GM23338 (cell line): ENCODE measurements around the gene TSPAN5. TPM values are rescaled to one million over a fixed set of nuclear protein-coding genes. Genes with fewer than 3 reads are reported as not detected.

Experiments
- ATAC-seq: fragments of 200-7000 bp; cut with Tn5 transposase; 3 replicates; pipeline ENCODE4 v1.9.1; 2020
- DNase-seq: peaks from one replicate; pipeline ENCODE4 v3.0.0-alpha.2; 2015; ENCODE audit warnings: low spot score
- H2AFZ ChIP-seq: fragments of 200-600 bp; sonication (generic); 2 replicates; pipeline ENCODE4 v1.8.0; 2016; ENCODE audit warnings: antibody characterized with exemption, mild to moderate bottlenecking, moderate library complexity
- H3F3A ChIP-seq: fragments of 200-600 bp; sonication (generic); replicated peaks from 2 replicates; pipeline ENCODE4 v1.8.0; 2017; ENCODE audit warnings: antibody characterized with exemption, mixed run types, low read depth
- H3K27ac ChIP-seq: fragments of 200-600 bp; sonication (generic); 2 replicates; pipeline ENCODE4 v1.6.1; 2016; ENCODE audit warnings: low read depth
- H3K27me3 ChIP-seq: fragments of 200-600 bp; sonication (generic); 2 replicates; pipeline ENCODE4 v1.8.0; 2016; ENCODE audit warnings: mild to moderate bottlenecking, mixed run types, moderate library complexity; ENCODE audit not compliant: insufficient read depth
- H3K36me3 ChIP-seq: fragments of 200-600 bp; sonication (generic); 2 replicates; pipeline ENCODE4 v1.8.0; 2016; ENCODE audit warnings: mild to moderate bottlenecking; ENCODE audit not compliant: insufficient read depth
- H3K4me1 ChIP-seq: fragments of 200-600 bp; sonication (generic); 2 replicates; pipeline ENCODE4 v1.8.0; 2016; ENCODE audit warnings: mild to moderate bottlenecking, moderate library complexity; ENCODE audit not compliant: insufficient read depth
- H3K4me2 ChIP-seq: fragments of 200-600 bp; sonication (generic); 2 replicates; pipeline ENCODE4 v1.7.1; 2017; ENCODE audit warnings: mixed run types
- H3K4me3 ChIP-seq: fragments of 200-600 bp; sonication (generic); 2 replicates; pipeline ENCODE4 v1.6.1; 2016; ENCODE audit warnings: mixed run types
- H3K79me2 ChIP-seq: fragments of 200-600 bp; sonication (generic); replicated peaks from 2 replicates; pipeline ENCODE4 v1.8.0; 2017; ENCODE audit warnings: mild to moderate bottlenecking; ENCODE audit not compliant: insufficient read depth
- H3K9me2 ChIP-seq: fragments of 200-600 bp; sonication (generic); 2 replicates; pipeline ENCODE4 v1.8.0; 2017; ENCODE audit not compliant: insufficient read depth
- H4K20me1 ChIP-seq: fragments of 200-600 bp; sonication (generic); replicated peaks from 2 replicates; pipeline ENCODE4 v1.8.0; 2017; ENCODE audit warnings: mild to moderate bottlenecking; ENCODE audit not compliant: insufficient read depth
- H3K27ac Mint-ChIP-seq: 2 replicates; pipeline ENCODE4 v1.8.0; 2020; ENCODE audit warnings: inconsistent platforms, mild to moderate bottlenecking, moderate library complexity, mixed read lengths
- H3K27me3 Mint-ChIP-seq: 3 replicates; pipeline ENCODE4 v1.8.0; 2022; ENCODE audit warnings: low read depth, mild to moderate bottlenecking, moderate library complexity, mixed read lengths, inconsistent platforms; ENCODE audit not compliant: insufficient read depth, poor library complexity
- H3K36me3 Mint-ChIP-seq: 3 replicates; pipeline ENCODE4 v1.8.0; 2021; ENCODE audit warnings: low read depth, mild to moderate bottlenecking, inconsistent platforms, moderate library complexity, mixed read lengths
- H3K4me1 Mint-ChIP-seq: 3 replicates; pipeline ENCODE4 v1.8.0; 2020; ENCODE audit warnings: mild to moderate bottlenecking, inconsistent platforms, mixed read lengths
- H3K4me3 Mint-ChIP-seq: 3 replicates; pipeline ENCODE4 v1.8.0; 2021; ENCODE audit warnings: moderate library complexity, mild to moderate bottlenecking, inconsistent platforms, mixed read lengths
- H3K9me3 Mint-ChIP-seq: 3 replicates; pipeline ENCODE4 v1.8.0; 2020; ENCODE audit warnings: moderate library complexity, mild to moderate bottlenecking, inconsistent platforms, mixed read lengths
- CREB1 ChIP-seq: fragments of 250-450 bp; sonication (Bioruptor Pico); IDR thresholded peaks from 2 replicates; pipeline ENCODE4 v1.5.0; 2020; ENCODE audit warnings: low read depth, mild to moderate bottlenecking, moderate library complexity
- CTCF ChIP-seq, 2 experiments: fragments of 200-600 bp in 1 of 2; sonication (generic) in 1 of 2; conservative IDR thresholded peaks; 2 replicates each; pipeline versions ENCODE4 v1.5.1 to v1.6.1; 2016 to 2017; ENCODE audit warnings: antibody characterized with exemption in 2 of 2, low read depth in 2 of 2, mild to moderate bottlenecking in 2 of 2, moderate library complexity in 1 of 2
- ETS1 ChIP-seq: IDR thresholded peaks from 2 replicates; pipeline ENCODE4 v1.6.1; 2016; ENCODE audit warnings: antibody characterized with exemption
- EZH2 ChIP-seq: fragments of 200-600 bp; sonication (generic); IDR thresholded peaks from one replicate; pipeline ENCODE4 v1.8.0; 2017; ENCODE audit warnings: antibody characterized with exemption, mild to moderate bottlenecking, low read depth; ENCODE audit not compliant: unreplicated experiment
- EZH2phosphoT487 ChIP-seq: fragments of 200-600 bp; sonication (generic); IDR thresholded peaks from one replicate; pipeline ENCODE4 v1.8.1; 2018; ENCODE audit warnings: antibody characterized with exemption; ENCODE audit not compliant: unreplicated experiment
- JUNB ChIP-seq: IDR thresholded peaks from one replicate; pipeline ENCODE4 v1.6.1; 2016; ENCODE audit warnings: antibody characterized with exemption; ENCODE audit not compliant: unreplicated experiment
- NANOG ChIP-seq: IDR thresholded peaks from 2 replicates; pipeline ENCODE4 v1.6.1; 2016; ENCODE audit warnings: antibody characterized with exemption, borderline replicate concordance
- POLR2AphosphoS5 ChIP-seq: IDR thresholded peaks from 2 replicates; pipeline ENCODE4 v1.6.1; 2016; ENCODE audit warnings: antibody characterized with exemption, low read depth
- REST ChIP-seq: IDR thresholded peaks from one replicate; pipeline ENCODE4 v1.6.1; 2018; ENCODE audit warnings: antibody characterized with exemption; ENCODE audit not compliant: unreplicated experiment
- STAT1 ChIP-seq: IDR thresholded peaks from one replicate; pipeline ENCODE4 v1.6.1; 2016; ENCODE audit warnings: antibody characterized with exemption; ENCODE audit not compliant: unreplicated experiment
- ZNF114 ChIP-seq: fragments of 250-450 bp; sonication (Bioruptor Pico); IDR thresholded peaks from 2 replicates; pipeline ENCODE4 v1.5.0; 2020; ENCODE audit warnings: mild to moderate bottlenecking, moderate library complexity
- ZNF331 ChIP-seq: fragments of 250-450 bp; sonication (Bioruptor Pico); IDR thresholded peaks from 2 replicates; pipeline ENCODE4 v1.5.0; 2020; ENCODE audit warnings: low read depth, mild to moderate bottlenecking, moderate library complexity
- ZNF462 ChIP-seq: fragments of 250-450 bp; sonication (Bioruptor Pico); IDR thresholded peaks from 2 replicates; pipeline ENCODE4 v1.5.0; 2020; ENCODE audit warnings: mild to moderate bottlenecking, moderate library complexity
- polyA plus RNA-seq: library from polyadenylated mRNA; unstranded; fragments of >200 nt; fragmentation: Nextera tagmentation; extraction: Ambion mirVana; gene quantifications from 2 replicates; pipeline ENCODE4 v1.2.1, GENCODE V29; 2016
- total RNA-seq: library from RNA; depleted of rRNA; stranded (reverse); fragments of >200 nt; shearing (Covaris generic); gene quantifications from 2 replicates; pipeline ENCODE4 v1.2.3, GENCODE V29; 2014

TSPAN5 gene
- total and polyA plus RNA-seq, 2 experiments from 2014 or later, result 18.6 to 21.5 TPM

GRCh38 chr4:98512918-98513317 is 145.5 kb downstream of the TSPAN5 start:
- Histone ChIP-seq H4K20me1 (no peaks in the 10 kb centered on the region), H3K27me3 (no peaks in the 10 kb centered on the region), H3F3A (no peaks in the 10 kb centered on the region), H3K79me2 (0 out of 2 replicates have a peak, but pooled peaks cover 13% of the 10 kb centered on the region), H3K9me2 (no peaks in the 10 kb centered on the region), H3K27ac (no peak overlapping the region), H3K4me1 (peaks cover 11% of the 10 kb centered on the region), H2AFZ (no peak overlapping the region), H3K4me3 (no peak overlapping the region), H3K4me2 (no peak overlapping the region), H3K36me3 (no peaks in the 10 kb centered on the region)
- Mint-ChIP-seq H3K27me3 (no peaks in the 10 kb centered on the region), H3K9me3 (peaks cover 5% of the 10 kb centered on the region; the same call in 1 of the 3 replicates), H3K4me3 (no peak overlapping the region), H3K36me3 (peaks cover 9% of the 10 kb centered on the region), H3K27ac (no peak overlapping the region), H3K4me1 (peaks cover 50% of the 10 kb centered on the region)
- DNase-seq, result no peak
- TF ChIP-seq ETS1 (no peak), CREB1 (CRISPR knock-in tag) (no peak), CTCF (conservative IDR thresholded peaks at IDR 0.05; ENCODE audit: low read depth in 2 of 2) (no peak), ZNF114 (CRISPR knock-in tag) (no peak), JUNB (no peak), REST (no peak), NANOG (no peak), STAT1 (no peak), ZNF462 (CRISPR knock-in tag) (no peak), EZH2 (no peak), ZNF331 (CRISPR knock-in tag) (no peak), POLR2AphosphoS5 (no peak), EZH2phosphoT487 (no peak)
- no peak for ATAC-seq
